DND-41 (cell line): ENCODE measurements around the gene CLTA.

Source experiments
- ATAC-seq: fragments of 200-7000 bp; cut with Tn5 transposase; 3 replicates; pipeline ENCODE4 v1.9.1; 2021; ENCODE audit warnings: low read depth; ENCODE audit not compliant: insufficient read depth
- DNase-seq: peaks from one replicate; pipeline ENCODE4 v3.0.0-alpha.2; 2020
- H2AFZ ChIP-seq: 2 replicates; pipeline ENCODE4 v1.6.0; 2012; ENCODE audit warnings: low read depth, low read length
- H3K27ac ChIP-seq: 2 replicates; pipeline ENCODE4 v1.5.1; 2012; ENCODE audit warnings: low read length, inconsistent platforms
- H3K27me3 ChIP-seq: fragments of 200-600 bp; sonication (generic); 2 replicates; pipeline ENCODE4 v1.6.0; 2012; ENCODE audit warnings: low read length, mild to moderate bottlenecking, inconsistent platforms; ENCODE audit not compliant: insufficient read depth, poor library complexity
- H3K36me3 ChIP-seq: 2 replicates; pipeline ENCODE4 v1.5.1; 2012; ENCODE audit warnings: low read length, inconsistent platforms; ENCODE audit not compliant: insufficient read depth
- H3K4me1 ChIP-seq: 2 replicates; pipeline ENCODE4 v1.5.1; 2012; ENCODE audit warnings: mild to moderate bottlenecking, low read length; ENCODE audit not compliant: insufficient read depth
- H3K4me2 ChIP-seq: 2 replicates; pipeline ENCODE4 v1.6.0; 2012; ENCODE audit warnings: mild to moderate bottlenecking, moderate library complexity, low read length, inconsistent platforms; ENCODE audit not compliant: insufficient read depth
- H3K4me3 ChIP-seq, 2 experiments: fragments of 200-600 bp in 1 of 2; shearing (Covaris generic) in 1 of 2; 2 replicates each; pipeline ENCODE4 v1.5.1; 2012 to 2016; ENCODE audit warnings: inconsistent platforms in 2 of 2, low read length in 2 of 2, mild to moderate bottlenecking in 2 of 2, low read depth in 1 of 2, moderate library complexity in 1 of 2
- H3K79me2 ChIP-seq: 2 replicates; pipeline ENCODE4 v1.6.0; 2012; ENCODE audit warnings: low read length, inconsistent platforms; ENCODE audit not compliant: insufficient read depth
- H3K9ac ChIP-seq: 2 replicates; pipeline ENCODE4 v1.6.0; 2012; ENCODE audit warnings: low read depth, mild to moderate bottlenecking, inconsistent platforms, low read length, moderate library complexity
- H3K9me3 ChIP-seq: 2 replicates; pipeline ENCODE4 v1.5.1; 2012; ENCODE audit warnings: low read length, moderate library complexity, mild to moderate bottlenecking, inconsistent platforms; ENCODE audit not compliant: insufficient read depth, severe bottlenecking
- H4K20me1 ChIP-seq: 2 replicates; pipeline ENCODE4 v1.6.0; 2012; ENCODE audit warnings: low read length; ENCODE audit not compliant: insufficient read depth
- CTCF ChIP-seq: IDR thresholded peaks from 2 replicates; pipeline ENCODE4 v1.5.1; 2012; ENCODE audit warnings: borderline replicate concordance, low read length, moderate library complexity, mild to moderate bottlenecking; ENCODE audit not compliant: poor library complexity, severe bottlenecking; ENCODE audit errors: extremely low read depth
- EZH2 ChIP-seq: IDR thresholded peaks from 3 replicates; pipeline ENCODE4 v1.6.1; 2012; ENCODE audit warnings: borderline replicate concordance, low read depth, mild to moderate bottlenecking, moderate library complexity, low read length, inconsistent platforms; ENCODE audit not compliant: severe bottlenecking

CLTA gene

GRCh38 chr9:36210722-36211121 lies 20.0 kb downstream of the CLTA start:
- H3K36me3 ChIP-seq = peaks cover 89% of the 10 kb centered on the region
- DNase-seq (no peak), ATAC-seq (no peak)
- H3K27ac ChIP-seq = no peak overlapping the region
- H3K9me3 ChIP-seq = no peaks in the 10 kb centered on the region
- H3K9ac ChIP-seq = no peak overlapping the region
- TF ChIP-seq CTCF = no peak
- no peak for TF ChIP-seq EZH2
- H3K4me3 ChIP-seq = no peak overlapping the region
- H3K79me2 ChIP-seq = peaks cover 65% of the 10 kb centered on the region
- no peaks in the 10 kb centered on the region for H3K27me3 ChIP-seq
- no peaks in the 10 kb centered on the region for H3K4me1 ChIP-seq
- peaks cover 75% of the 10 kb centered on the region for H4K20me1 ChIP-seq
- H3K4me2 ChIP-seq = no peak overlapping the region
- no peak overlapping the region for H2AFZ ChIP-seq

- H3K79me2 ChIP-seq = peaks cover 61% of the 10 kb centered on the region
- ATAC-seq = no peak
Measured at GRCh38 chr9:36211510-36211909, 20.8 kb downstream of the CLTA start.

GRCh38 chr9:36213387-36213786 lies 22.7 kb downstream of the CLTA start:
- ATAC-seq (no peak), DNase-seq (no peak)
- Histone ChIP-seq H3K27ac (no peak overlapping the region), H3K9me3 (no peaks in the 10 kb centered on the region), H3K79me2 (peaks cover 46% of the 10 kb centered on the region), H3K4me3 (no peak overlapping the region), H4K20me1 (peaks cover 72% of the 10 kb centered on the region), H3K36me3 (peaks cover 86% of the 10 kb centered on the region), H3K4me2 (no peak overlapping the region), H3K4me1 (peaks cover 14% of the 10 kb centered on the region), H2AFZ (no peak overlapping the region), H3K27me3 (no peaks in the 10 kb centered on the region), H3K9ac (no peak overlapping the region)
- TF ChIP-seq EZH2 (no peak), CTCF (no peak)

More at GRCh38 chr9:36211510-36211909, 20.8 kb downstream of the CLTA start:
- H3K9me3 ChIP-seq = no peaks in the 10 kb centered on the region
- H3K4me1 ChIP-seq = no peaks in the 10 kb centered on the region
- H3K36me3 ChIP-seq = peaks cover 86% of the 10 kb centered on the region
- TF ChIP-seq CTCF (no peak), EZH2 (no peak)
- no peak overlapping the region for H3K9ac ChIP-seq
- H4K20me1 ChIP-seq = peaks cover 73% of the 10 kb centered on the region
- no peak overlapping the region for H2AFZ ChIP-seq
- H3K4me3 ChIP-seq = no peak overlapping the region
- no peak overlapping the region for H3K27ac ChIP-seq
- DNase-seq = no peak
- H3K4me2 ChIP-seq = no peak overlapping the region
- H3K27me3 ChIP-seq = no peaks in the 10 kb centered on the region

- peaks cover 71% of the 10 kb centered on the region for H4K20me1 ChIP-seq
- H3K36me3 ChIP-seq = peaks cover 86% of the 10 kb centered on the region
- H2AFZ ChIP-seq = no peak overlapping the region
- H3K4me2 ChIP-seq = no peak overlapping the region
- ATAC-seq = no peak
- H3K79me2 ChIP-seq = peaks cover 40% of the 10 kb centered on the region
- no peak for TF ChIP-seq CTCF
- TF ChIP-seq EZH2 = no peak
- no peaks in the 10 kb centered on the region for H3K27me3 ChIP-seq
- peaks cover 20% of the 10 kb centered on the region for H3K4me1 ChIP-seq
- no peak overlapping the region for H3K4me3 ChIP-seq
- DNase-seq = no peak
- no peaks in the 10 kb centered on the region for H3K9me3 ChIP-seq
- H3K9ac ChIP-seq = no peak overlapping the region
- no peak overlapping the region for H3K27ac ChIP-seq
Measured at GRCh38 chr9:36213989-36214388, 23.3 kb downstream of the CLTA start.
